Upper lobe of left lung (tissue), 6 donors: ENCODE measurements around the gene MED8. TPM values are rescaled to one million over a fixed set of nuclear protein-coding genes. Genes with fewer than 3 reads are reported as not detected.

ENCODE experiments used
- ATAC-seq, 2 donors: fragments of 200-7000 bp; cut with Tn5 transposase; one replicate each; pipeline ENCODE4 v1.9.1; 2022; ENCODE audit warnings: mild to moderate bottlenecking in 2 of 2, moderate library complexity in 2 of 2; ENCODE audit not compliant: low FRiP score in 2 of 2
- DNase-seq, 2 donors: peaks; one replicate each; pipeline ENCODE4 v3.0.0-alpha.2; 2019 to 2020
- H3K27ac ChIP-seq, 4 donors: fragments of 200-600 bp; sonication (generic); one replicate each; pipeline ENCODE4 v1.5.1; 2016 to 2019
- H3K27me3 ChIP-seq, 4 donors: fragments of 200-600 bp; sonication (generic); one replicate each; pipeline ENCODE4 v1.5.1; 2017 to 2019
- H3K36me3 ChIP-seq, 4 donors: fragments of 200-600 bp; sonication (generic); one replicate each; pipeline ENCODE4 v1.5.1; 2016 to 2019
- H3K4me1 ChIP-seq, 4 donors: fragments of 200-600 bp; sonication (generic); one replicate each; pipeline ENCODE4 v1.5.1; 2018 to 2019
- H3K4me3 ChIP-seq, 4 donors: fragments of 200-600 bp; sonication (generic); one replicate each; pipeline ENCODE4 v1.5.1; 2017 to 2019; ENCODE audit warnings: mild to moderate bottlenecking in 2 of 4, moderate library complexity in 1 of 4
- H3K9me3 ChIP-seq, 4 donors: fragments of 200-600 bp; sonication (generic); one replicate each; pipeline ENCODE4 v1.5.1; 2018 to 2019
- EP300 ChIP-seq, 4 donors: sonication (generic); formaldehyde crosslinking; IDR thresholded peaks; one replicate each; pipeline ENCODE4 v1.5.1; 2017; ENCODE audit warnings: antibody characterized with exemption in 4 of 4, control low read depth in 2 of 4
- POLR2A ChIP-seq, 4 donors: fragments of 450-650 bp; IDR thresholded peaks; one replicate each; pipeline ENCODE4 v1.5.1; 2016 to 2017; ENCODE audit warnings: antibody characterized with exemption in 4 of 4, mild to moderate bottlenecking in 2 of 4
- POLR2AphosphoS5 ChIP-seq, 2 donors: sonication (generic); formaldehyde crosslinking; IDR thresholded peaks; one replicate each; pipeline ENCODE4 v1.5.1; 2017; ENCODE audit warnings: antibody characterized with exemption in 2 of 2
- WGBS, 2 donors: methylation state at CpG; one replicate each; pipeline ENCODE4 v1.1.5; 2017 to 2018; 5-methylcytosine and 5-hydroxymethylcytosine counted together
- total RNA-seq, 6 donors: library from RNA; depleted of rRNA in 4 of 6; stranded (reverse); fragments of >200 nt in 4 of 6; gene quantifications; one replicate each; pipeline versions ENCODE4 v1.1.0 to v1.2.1, GENCODE V29; 2016 to 2021
- TF ChIP-seq, protein P1 (sequence below), 6 experiments: fragments of 450-650 bp in 4 of 6; fragments of 200-600 bp in 2 of 6; sonication (generic) in 2 of 6; IDR thresholded peaks; one replicate each; pipeline ENCODE4 v1.5.1; 2016 to 2019; ENCODE audit warnings: antibody characterized with exemption in 6 of 6
- donor health status: DM: no; HTN: no; CAD: no; lungs with moderate emphysema.
- donor health status: DM: no; HTN: yes; CAD: no; lungs with severe emphysema.

The MED8 gene
- total RNA-seq, 6 donors from 2014 or later: 13.8 to 59.7 (median 38.4) TPM

DNA sequence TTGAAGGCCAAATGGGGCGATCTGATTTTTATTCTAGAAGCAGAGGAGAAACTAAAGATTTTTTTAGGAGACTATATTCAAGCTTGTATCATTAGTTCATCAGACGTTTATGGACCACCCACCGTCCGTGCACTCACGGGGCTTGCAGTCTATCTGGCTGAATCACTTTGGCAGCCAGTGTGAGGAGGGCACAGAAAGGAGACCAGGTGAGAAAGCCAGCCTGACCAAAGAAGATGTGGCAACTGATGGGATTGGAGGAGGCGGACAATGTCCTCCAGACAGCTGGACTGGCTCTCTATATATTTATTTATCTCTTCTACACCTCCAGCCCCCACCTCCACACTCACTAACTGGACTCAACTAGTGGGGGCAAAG, 21.0 kb downstream of the MED8 start:
- Histone ChIP-seq H3K36me3 (peaks cover 12 to 19% (median 16%) of the 10 kb centered on the region in 4 donors), H3K4me1 (peaks cover 25 to 41% (median 35%) of the 10 kb centered on the region in 4 donors), H3K4me3 (peak overlapping the region in 3 of 4 donors; percentile 82 to 90 (median 88)), H3K27me3 (no peaks in the 10 kb centered on the region), H3K27ac (peak overlapping the region; percentile 93 to 98 (median 98)), H3K9me3 (no peaks in the 10 kb centered on the region)
- no peak for ATAC-seq
- TF ChIP-seq POLR2A (IDR thresholded peaks at IDR 0.05) (no peak), POLR2AphosphoS5 (IDR thresholded peaks at IDR 0.05) (no peak), EP300 (IDR thresholded peaks at IDR 0.05) (no peak)
- TF ChIP-seq, protein P1, sequence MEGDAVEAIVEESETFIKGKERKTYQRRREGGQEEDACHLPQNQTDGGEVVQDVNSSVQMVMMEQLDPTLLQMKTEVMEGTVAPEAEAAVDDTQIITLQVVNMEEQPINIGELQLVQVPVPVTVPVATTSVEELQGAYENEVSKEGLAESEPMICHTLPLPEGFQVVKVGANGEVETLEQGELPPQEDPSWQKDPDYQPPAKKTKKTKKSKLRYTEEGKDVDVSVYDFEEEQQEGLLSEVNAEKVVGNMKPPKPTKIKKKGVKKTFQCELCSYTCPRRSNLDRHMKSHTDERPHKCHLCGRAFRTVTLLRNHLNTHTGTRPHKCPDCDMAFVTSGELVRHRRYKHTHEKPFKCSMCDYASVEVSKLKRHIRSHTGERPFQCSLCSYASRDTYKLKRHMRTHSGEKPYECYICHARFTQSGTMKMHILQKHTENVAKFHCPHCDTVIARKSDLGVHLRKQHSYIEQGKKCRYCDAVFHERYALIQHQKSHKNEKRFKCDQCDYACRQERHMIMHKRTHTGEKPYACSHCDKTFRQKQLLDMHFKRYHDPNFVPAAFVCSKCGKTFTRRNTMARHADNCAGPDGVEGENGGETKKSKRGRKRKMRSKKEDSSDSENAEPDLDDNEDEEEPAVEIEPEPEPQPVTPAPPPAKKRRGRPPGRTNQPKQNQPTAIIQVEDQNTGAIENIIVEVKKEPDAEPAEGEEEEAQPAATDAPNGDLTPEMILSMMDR (IDR thresholded peaks at IDR 0.05): no peak
- no peak for DNase-seq
- WGBS, 2 donors: 20 to 23% methylated on average over 6 of the region's 6 CpGs

DNA sequence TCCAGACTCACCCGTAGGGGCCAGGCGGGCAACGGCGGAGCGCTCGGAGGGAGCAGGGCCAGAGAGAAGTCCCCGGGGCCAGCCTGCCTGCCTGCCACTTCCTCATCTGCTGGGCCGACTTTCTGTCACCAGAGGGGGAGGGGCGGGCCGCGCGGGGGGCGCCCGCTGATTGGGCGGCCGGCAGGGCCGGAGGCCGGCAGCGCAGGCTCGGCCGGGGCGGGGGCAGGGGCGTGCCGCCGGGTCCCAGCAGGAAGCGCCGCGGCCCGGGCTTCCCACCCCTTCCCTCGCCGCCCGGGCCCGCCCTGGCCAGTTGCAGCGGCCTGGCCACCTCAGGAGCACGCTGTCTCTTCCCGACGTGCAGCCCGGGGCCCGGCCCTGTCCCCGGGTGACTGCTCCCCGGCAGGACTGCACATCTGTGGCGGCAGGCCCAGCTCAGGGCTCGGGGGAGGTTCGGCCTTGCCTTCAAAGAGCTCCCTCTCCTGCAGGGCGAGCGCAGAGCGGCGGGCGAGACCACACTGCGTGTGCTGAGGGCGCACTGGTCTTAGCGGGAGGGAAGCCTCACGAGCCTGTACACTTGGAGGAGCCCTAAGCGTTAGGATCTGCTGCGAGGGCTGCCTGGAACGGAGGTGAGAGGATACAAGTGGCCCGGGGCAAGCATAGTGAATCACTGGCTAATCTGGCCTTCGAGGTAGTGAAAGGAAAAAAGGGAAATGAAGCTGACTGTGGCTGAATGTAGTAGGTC, 21.5 kb downstream of the MED8 start, which contains the start of gene ELOVL1:
Gene ELOVL1 (minus strand): TSS at position 108 of the 742 bp plus-strand sequence. CDS start 2,402 bp downstream, outside the sequence.
- ATAC-seq (peak; percentile 92 to 98), DNase-seq (peak; percentile 95 to 99)
- Histone ChIP-seq H3K27ac (peak within 1 kb of the TSS; percentile 93 to 98 (median 98)), H3K27me3 (no peaks in the 10 kb centered on the region), H3K4me3 (peak within 1 kb of the TSS; percentile 68 to 90 (median 85)), H3K9me3 (no peaks in the 10 kb centered on the region), H3K4me1 (peaks cover 25 to 41% (median 31%) of the 10 kb centered on the region in 4 donors), H3K36me3 (peaks cover 15 to 25% (median 22%) of the 10 kb centered on the region in 4 donors)
- 0% methylated on average over 9 to 30 of the region's 58 CpGs for WGBS, 2 donors
- TF ChIP-seq POLR2AphosphoS5 (IDR thresholded peaks at IDR 0.05) (peak; percentile 62 to 79), POLR2A (IDR thresholded peaks at IDR 0.05) (peak in 3 of 4 donors; percentile 78 to 92 (median 80)), EP300 (IDR thresholded peaks at IDR 0.05) (no peak)
- TF ChIP-seq, protein P1 (IDR thresholded peaks at IDR 0.05): peak in 3 of 6 experiments; percentile 22 to 41 (median 38)

DNA sequence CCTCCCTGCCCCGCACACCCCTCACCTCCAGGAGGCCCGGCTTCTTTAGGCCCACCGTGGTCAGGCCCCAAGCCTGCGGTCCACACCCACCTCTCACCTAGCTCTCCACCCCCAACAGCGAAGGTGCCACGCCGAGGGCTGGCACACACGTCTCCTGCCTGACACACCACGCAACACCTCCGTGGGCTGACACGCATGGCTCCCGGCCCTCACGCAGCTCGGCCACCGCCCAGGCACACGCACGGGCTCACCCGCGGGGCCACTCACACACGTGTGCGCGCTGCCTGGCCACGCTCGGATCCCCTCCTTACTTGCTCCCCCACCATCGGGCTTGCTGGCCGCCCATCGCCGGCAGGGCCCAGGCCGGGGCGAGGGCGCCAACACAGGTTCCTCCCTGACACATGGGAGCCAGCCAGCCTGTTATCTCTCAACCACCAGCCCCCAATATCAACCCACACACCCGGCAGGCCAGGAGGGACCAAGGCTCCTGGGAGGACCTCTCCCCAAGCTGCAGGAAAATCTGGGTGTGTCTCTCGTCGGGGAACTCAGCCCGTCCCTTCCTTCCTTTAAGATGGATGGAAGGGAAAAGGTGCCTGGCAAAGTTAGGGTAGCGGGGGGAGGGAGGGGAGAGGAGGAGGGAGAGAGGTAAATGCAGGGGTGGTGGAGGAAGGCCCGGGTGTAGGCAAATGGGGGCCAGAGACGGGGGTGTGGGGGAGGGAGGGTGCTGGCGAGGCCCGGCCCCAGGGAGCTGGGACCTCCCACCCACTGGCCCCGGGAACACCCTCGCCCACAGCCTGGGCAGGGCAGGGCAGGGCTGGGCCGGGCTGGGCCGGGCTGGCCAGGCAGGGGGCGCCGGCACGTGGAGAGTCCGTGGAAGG, 22.3 kb downstream of the MED8 start:
- H3K27me3 ChIP-seq: no peaks in the 10 kb centered on the region
- peaks cover 15 to 33% (median 28%) of the 10 kb centered on the region in 4 donors for H3K36me3 ChIP-seq
- WGBS, 2 donors: 0% methylated on average over 17 to 37 of the region's 48 CpGs
- ATAC-seq (peak; percentile 78 to 81), DNase-seq (peak; percentile 30 to 88)
- peak overlapping the region; percentile 93 to 98 (median 98) for H3K27ac ChIP-seq
- peak overlapping the region; percentile 68 to 90 (median 85) for H3K4me3 ChIP-seq
- no peaks in the 10 kb centered on the region for H3K9me3 ChIP-seq
- H3K4me1 ChIP-seq: peaks cover 25 to 41% (median 31%) of the 10 kb centered on the region in 4 donors
- TF ChIP-seq POLR2A (IDR thresholded peaks at IDR 0.05): peak in 1 of 4 donors; percentile 6
- TF ChIP-seq POLR2AphosphoS5 (IDR thresholded peaks at IDR 0.05): no peak

DNA sequence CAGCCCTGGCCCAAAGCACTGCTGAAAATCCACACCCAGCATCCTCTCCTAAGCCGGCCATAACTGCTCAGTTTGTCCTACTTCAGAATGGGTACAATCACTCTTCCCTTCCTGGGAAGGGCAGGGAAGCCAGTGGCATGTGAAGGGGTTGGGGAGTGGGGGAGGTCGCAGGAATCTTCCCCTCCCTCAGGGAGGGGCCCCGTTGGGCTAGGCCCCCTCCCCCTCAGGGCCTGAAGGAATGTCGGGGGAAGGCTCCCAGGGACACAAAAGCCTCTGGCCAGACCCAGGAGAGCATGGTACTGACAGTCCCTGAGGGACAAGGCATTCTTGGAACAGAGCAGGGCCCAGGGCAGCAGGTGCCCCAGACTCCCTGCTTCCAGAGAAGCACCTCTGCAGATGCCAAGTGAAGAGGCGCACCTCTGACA, 23.0 kb downstream of the MED8 start:
- Histone ChIP-seq H3K9me3 (no peaks in the 10 kb centered on the region), H3K27me3 (no peaks in the 10 kb centered on the region), H3K4me3 (peak overlapping the region; percentile 68 to 90 (median 85)), H3K4me1 (peaks cover 25 to 41% (median 31%) of the 10 kb centered on the region in 4 donors), H3K27ac (peak overlapping the region; percentile 93 to 98 (median 98)), H3K36me3 (peaks cover 15 to 40% (median 34%) of the 10 kb centered on the region in 4 donors)
- no peak for TF ChIP-seq EP300 (IDR thresholded peaks at IDR 0.05)
- no peak for TF ChIP-seq POLR2A (IDR thresholded peaks at IDR 0.05)
- TF ChIP-seq, protein P1 (IDR thresholded peaks at IDR 0.05): no peak
- TF ChIP-seq POLR2AphosphoS5 (IDR thresholded peaks at IDR 0.05): peak in 1 of 2 donors; percentile 2
- 28% methylated on average over 5 of the region's 5 CpGs; no CpG with 5 or more reads in 1 of the 2 donors for WGBS, 2 donors
- DNase-seq (no peak), ATAC-seq (no peak)
